Karpas-422 (cell line): ENCODE results near the gene IFT27. TPM values are rescaled to one million over a fixed set of nuclear protein-coding genes. Genes with fewer than 3 reads are reported as not detected.

Source experiments
- DNase-seq: peaks from one replicate; pipeline ENCODE4 v3.0.0-alpha.2; 2015
- H2AFZ ChIP-seq: fragments of 200-600 bp; sonication (generic); 2 replicates; pipeline ENCODE4 v1.6.1; 2014; ENCODE audit warnings: antibody characterized with exemption, low read length, mixed read lengths
- H3K27ac ChIP-seq: fragments of 200-600 bp; sonication (generic); 2 replicates; pipeline ENCODE4 v1.5.1; 2014; ENCODE audit warnings: mild to moderate bottlenecking, low read length, moderate library complexity
- H3K27me3 ChIP-seq: fragments of 200-600 bp; sonication (generic); 2 replicates; pipeline ENCODE4 v1.6.1; 2014; ENCODE audit warnings: low read length, mixed read lengths
- H3K36me3 ChIP-seq: fragments of 200-600 bp; sonication (generic); 2 replicates; pipeline ENCODE4 v1.6.1; 2014; ENCODE audit warnings: low read length, mixed read lengths; ENCODE audit not compliant: insufficient read depth
- H3K4me1 ChIP-seq: fragments of 200-600 bp; sonication (generic); 2 replicates; pipeline ENCODE4 v1.6.1; 2014; ENCODE audit warnings: mild to moderate bottlenecking, low read length, mixed read lengths
- H3K4me2 ChIP-seq: fragments of 200-600 bp; sonication (generic); 2 replicates; pipeline ENCODE4 v1.6.1; 2014; ENCODE audit warnings: low read length, low read depth, mild to moderate bottlenecking; ENCODE audit not compliant: poor library complexity, severe bottlenecking
- H3K4me3 ChIP-seq: fragments of 200-600 bp; sonication (generic); 2 replicates; pipeline ENCODE4 v1.5.1; 2014; ENCODE audit warnings: mild to moderate bottlenecking, antibody characterized with exemption, low read length, mixed read lengths
- H3K79me2 ChIP-seq: fragments of 200-600 bp; sonication (generic); 2 replicates; pipeline ENCODE4 v1.6.1; 2014; ENCODE audit warnings: mild to moderate bottlenecking, low read length, mixed read lengths
- H3K9ac ChIP-seq: fragments of 200-600 bp; sonication (generic); 2 replicates; pipeline ENCODE4 v1.6.0; 2014; ENCODE audit warnings: low read length
- H3K9me2 ChIP-seq: fragments of 200-600 bp; sonication (generic), shearing (Covaris generic); replicated peaks from 2 replicates; pipeline ENCODE4 v1.6.0; 2014; ENCODE audit warnings: mild to moderate bottlenecking, low read length, moderate library complexity; ENCODE audit not compliant: insufficient read depth
- H3K9me3 ChIP-seq: fragments of 300-700, 200-600 bp; sonication (generic); 2 replicates; pipeline ENCODE4 v1.6.1; 2014; ENCODE audit warnings: low read length, mixed read lengths
- H4K20me1 ChIP-seq: fragments of 200-600 bp; sonication (generic); 2 replicates; pipeline ENCODE4 v1.6.1; 2014; ENCODE audit warnings: mild to moderate bottlenecking, antibody characterized with exemption, low read length, low read depth; ENCODE audit not compliant: insufficient read depth
- total RNA-seq: library from RNA; depleted of rRNA; stranded (reverse); fragments of >200 nt; shearing (Covaris generic); gene quantifications from 2 replicates; pipeline ENCODE4 v1.2.3, GENCODE V29; 2014; ENCODE audit warnings: low replicate concordance

Gene IFT27
- total RNA-seq, 1 experiment from 2014 or later: 10.9 TPM

GRCh38 chr22:36816636-36817524 lies 41.0 kb upstream of the IFT27 start, which contains the start of gene PVALB:
Gene PVALB (minus strand): TSS chr22:36817035. CDS start chr22:36817005, 30 bp downstream.
- H3K27ac ChIP-seq: no peak within 1 kb of the TSS
- no peaks in the 10 kb centered on the region for H4K20me1 ChIP-seq
- H3K27me3 ChIP-seq: no peaks in the 10 kb centered on the region
- H3K4me2 ChIP-seq: no peak within 1 kb of the TSS
- H3K79me2 ChIP-seq: no peaks in the 10 kb centered on the region
- H2AFZ ChIP-seq: no peak within 1 kb of the TSS
- H3K36me3 ChIP-seq: no peaks in the 10 kb centered on the region
- no peaks in the 10 kb centered on the region for H3K9me3 ChIP-seq
- no peak within 1 kb of the TSS for H3K4me3 ChIP-seq
- no peak within 1 kb of the TSS for H3K9ac ChIP-seq
- DNase-seq: no peak
- no peaks in the 10 kb centered on the region for H3K4me1 ChIP-seq
- H3K9me2 ChIP-seq: no peaks in the 10 kb centered on the region

DNA sequence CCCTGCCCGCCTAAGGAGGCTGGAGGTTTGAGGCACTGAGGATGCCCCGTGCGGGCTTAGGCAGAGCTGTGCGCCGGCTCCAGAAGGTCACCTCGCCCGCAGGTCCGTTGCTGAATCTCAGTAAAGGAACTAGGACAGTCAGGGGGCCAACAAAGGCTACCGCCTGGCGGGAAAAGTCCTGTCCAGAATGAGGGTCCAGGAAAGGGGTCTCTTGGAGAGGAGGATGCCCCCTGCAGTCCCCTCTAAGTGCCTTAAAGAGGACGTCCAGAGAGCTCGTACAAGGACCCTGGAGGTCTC lies 40.4 kb upstream of the IFT27 start:
- Histone ChIP-seq H2AFZ (no peak overlapping the region), H3K4me1 (no peaks in the 10 kb centered on the region), H3K4me2 (no peak overlapping the region), H3K9ac (no peak overlapping the region), H4K20me1 (no peaks in the 10 kb centered on the region), H3K79me2 (no peaks in the 10 kb centered on the region), H3K36me3 (no peaks in the 10 kb centered on the region), H3K4me3 (no peak overlapping the region), H3K27me3 (no peaks in the 10 kb centered on the region), H3K9me2 (no peaks in the 10 kb centered on the region), H3K27ac (no peak overlapping the region), H3K9me3 (no peaks in the 10 kb centered on the region)
- DNase-seq: no peak

DNA sequence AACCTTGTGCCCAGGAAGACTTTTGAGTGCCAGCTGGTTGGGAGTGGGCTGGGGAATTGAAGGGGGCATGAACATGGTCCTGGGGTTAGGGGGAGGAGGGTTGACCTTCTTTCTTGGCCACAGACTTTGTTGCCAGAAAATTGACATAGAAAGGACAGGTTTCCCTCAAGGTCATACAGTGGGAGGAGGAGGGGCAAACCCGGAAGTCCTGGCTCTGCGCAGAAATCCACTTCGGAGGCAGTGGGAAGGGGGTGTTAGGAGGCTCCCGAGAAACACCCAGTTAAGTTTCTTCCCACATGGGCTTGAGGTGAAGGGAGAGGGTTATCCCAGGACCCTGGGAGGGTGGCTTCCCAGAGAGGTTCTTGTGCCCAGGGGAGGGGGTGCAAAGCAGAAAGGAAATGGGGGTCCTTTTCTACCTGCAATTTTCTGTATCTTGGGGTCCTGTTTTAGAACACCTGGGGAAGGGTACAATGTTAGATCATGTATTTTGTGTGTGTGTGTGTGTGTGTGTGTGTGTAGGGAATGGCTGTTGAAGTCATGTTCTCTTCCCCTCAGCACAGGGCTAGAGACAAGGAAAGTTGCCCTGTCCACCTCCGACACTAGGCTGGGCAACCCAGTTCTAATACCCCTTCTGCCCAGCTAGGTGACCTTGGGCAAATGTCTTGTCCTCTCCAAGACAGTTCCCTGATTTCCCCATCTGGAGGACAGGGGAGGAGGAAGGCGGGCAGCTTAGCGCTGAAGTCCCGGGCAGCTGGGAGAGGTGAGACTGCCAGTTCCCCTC lies 39.8 kb upstream of the IFT27 start:
- H3K9me2 ChIP-seq: no peaks in the 10 kb centered on the region
- H3K4me3 ChIP-seq: no peak overlapping the region

DNA sequence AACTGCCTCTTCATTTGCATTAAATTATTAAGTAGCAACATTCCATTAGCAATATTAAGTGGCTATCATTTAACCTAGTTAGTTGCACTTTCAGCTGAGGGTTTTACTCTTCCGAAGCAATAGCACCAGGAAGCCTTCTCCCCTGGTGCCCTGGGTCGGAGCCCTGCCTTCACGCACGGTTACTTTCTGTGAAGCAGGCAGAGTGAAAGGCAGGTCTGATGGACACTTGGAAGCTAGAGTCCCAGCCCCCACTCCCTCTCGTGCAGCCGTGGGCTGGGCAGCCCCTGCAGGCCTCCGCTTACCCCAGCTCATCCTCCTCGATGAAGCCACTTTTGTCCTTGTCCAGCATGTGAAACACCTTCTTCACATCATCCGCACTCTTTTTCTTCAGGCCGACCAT lies 38.9 kb upstream of the IFT27 start:
- Histone ChIP-seq H3K4me2 (no peak overlapping the region), H3K36me3 (no peaks in the 10 kb centered on the region), H3K9me3 (no peaks in the 10 kb centered on the region), H3K9ac (no peak overlapping the region), H3K4me3 (no peak overlapping the region), H3K9me2 (no peaks in the 10 kb centered on the region), H3K27me3 (no peaks in the 10 kb centered on the region), H2AFZ (no peak overlapping the region), H4K20me1 (no peaks in the 10 kb centered on the region), H3K79me2 (no peaks in the 10 kb centered on the region), H3K4me1 (no peaks in the 10 kb centered on the region), H3K27ac (no peak overlapping the region)
- no peak for DNase-seq

More for the DNA sequence above, 39.8 kb upstream of the IFT27 start:
- no peaks in the 10 kb centered on the region for H3K4me1 ChIP-seq
- H4K20me1 ChIP-seq: no peaks in the 10 kb centered on the region
- no peaks in the 10 kb centered on the region for H3K27me3 ChIP-seq
- DNase-seq: no peak
- no peak overlapping the region for H3K4me2 ChIP-seq
- no peak overlapping the region for H3K27ac ChIP-seq
- no peaks in the 10 kb centered on the region for H3K79me2 ChIP-seq
- H3K36me3 ChIP-seq: no peaks in the 10 kb centered on the region
- no peak overlapping the region for H2AFZ ChIP-seq
- no peak overlapping the region for H3K9ac ChIP-seq
- H3K9me3 ChIP-seq: no peaks in the 10 kb centered on the region

- H2AFZ ChIP-seq: no peak overlapping the region
- no peak overlapping the region for H3K4me3 ChIP-seq
- no peaks in the 10 kb centered on the region for H3K9me3 ChIP-seq
- H3K36me3 ChIP-seq: no peaks in the 10 kb centered on the region
- no peak for DNase-seq
- H3K79me2 ChIP-seq: no peaks in the 10 kb centered on the region
- H3K9ac ChIP-seq: no peak overlapping the region
- no peaks in the 10 kb centered on the region for H3K9me2 ChIP-seq
- H3K4me1 ChIP-seq: no peaks in the 10 kb centered on the region
- no peak overlapping the region for H3K27ac ChIP-seq
- no peaks in the 10 kb centered on the region for H4K20me1 ChIP-seq
- H3K27me3 ChIP-seq: no peaks in the 10 kb centered on the region
- H3K4me2 ChIP-seq: no peak overlapping the region
Observed at GRCh38 chr22:36811094-36811800, 35.3 kb upstream of the IFT27 start.

DNA sequence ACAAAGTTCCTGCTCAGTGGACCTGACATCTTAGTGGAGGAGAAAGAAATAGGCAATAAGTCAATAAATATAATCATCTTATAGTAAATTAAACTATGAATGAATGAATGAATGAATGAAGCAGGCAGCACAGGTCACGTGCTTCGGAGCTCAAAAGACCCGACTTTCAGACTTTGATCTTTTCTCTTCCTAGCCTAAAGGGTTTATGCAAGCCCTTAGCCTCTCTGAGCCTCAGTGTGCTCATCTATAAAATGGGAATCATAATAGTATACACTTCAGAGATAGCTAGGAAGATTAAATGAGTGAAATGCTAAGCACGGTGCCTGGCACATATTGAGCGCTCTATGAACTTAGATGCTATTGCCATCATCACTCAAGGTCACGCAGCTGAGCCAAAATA lies 33.4 kb upstream of the IFT27 start:
- Histone ChIP-seq H4K20me1 (no peaks in the 10 kb centered on the region), H3K4me1 (no peaks in the 10 kb centered on the region), H3K4me3 (no peak overlapping the region), H3K4me2 (no peak overlapping the region), H3K9me2 (no peaks in the 10 kb centered on the region), H3K79me2 (no peaks in the 10 kb centered on the region), H3K27me3 (no peaks in the 10 kb centered on the region), H3K36me3 (no peaks in the 10 kb centered on the region), H3K9ac (no peak overlapping the region), H3K9me3 (no peaks in the 10 kb centered on the region), H2AFZ (no peak overlapping the region), H3K27ac (no peak overlapping the region)
- DNase-seq: no peak

DNA sequence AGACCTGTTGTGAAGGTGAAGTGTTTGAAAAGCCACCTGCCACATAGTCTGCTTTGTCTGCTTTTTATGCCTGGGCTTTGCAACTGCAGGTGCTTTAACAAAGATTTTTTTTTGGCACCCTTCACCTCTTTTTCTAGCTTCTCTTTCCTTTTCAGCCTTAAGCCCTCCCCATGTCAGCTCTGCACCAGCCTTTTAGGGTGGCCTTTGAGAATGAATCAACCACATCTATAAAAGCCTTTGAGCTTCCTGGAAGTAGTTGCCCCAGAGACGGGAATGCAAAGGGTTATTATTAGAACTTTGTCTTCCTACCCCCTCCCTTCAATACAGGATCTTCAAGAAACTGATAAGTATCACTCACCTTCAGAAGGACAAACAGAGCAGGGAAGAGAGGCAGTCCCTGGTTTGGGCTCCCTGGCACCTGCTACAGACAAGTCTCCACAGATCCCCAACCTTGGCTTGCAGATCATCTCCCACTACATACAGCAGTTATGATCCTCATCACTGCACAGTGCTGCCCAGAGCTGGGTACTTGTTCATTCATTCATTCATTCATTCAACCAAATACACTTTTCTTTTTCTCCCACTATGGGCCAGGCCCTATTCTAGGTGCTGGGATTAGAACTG lies 32.9 kb upstream of the IFT27 start:
- no peak for DNase-seq

GRCh38 chr22:36807627-36808026 lies 31.7 kb upstream of the IFT27 start:
- Histone ChIP-seq H3K4me1 (no peaks in the 10 kb centered on the region), H3K9me2 (no peaks in the 10 kb centered on the region), H3K9me3 (no peaks in the 10 kb centered on the region), H3K36me3 (no peaks in the 10 kb centered on the region), H3K4me3 (no peak overlapping the region), H2AFZ (no peak overlapping the region), H3K79me2 (no peaks in the 10 kb centered on the region), H3K27ac (no peak overlapping the region), H3K27me3 (no peaks in the 10 kb centered on the region), H3K9ac (no peak overlapping the region), H4K20me1 (no peaks in the 10 kb centered on the region), H3K4me2 (no peak overlapping the region)
- DNase-seq: no peak

More for the DNA sequence above, 32.9 kb upstream of the IFT27 start:
- H2AFZ ChIP-seq: no peak overlapping the region
- no peak overlapping the region for H3K4me3 ChIP-seq
- H3K9ac ChIP-seq: no peak overlapping the region
- no peaks in the 10 kb centered on the region for H3K36me3 ChIP-seq
- no peaks in the 10 kb centered on the region for H3K4me1 ChIP-seq
- H3K9me3 ChIP-seq: no peaks in the 10 kb centered on the region
- H4K20me1 ChIP-seq: no peaks in the 10 kb centered on the region
- H3K9me2 ChIP-seq: no peaks in the 10 kb centered on the region
- H3K4me2 ChIP-seq: no peak overlapping the region
- no peak overlapping the region for H3K27ac ChIP-seq
- H3K27me3 ChIP-seq: no peaks in the 10 kb centered on the region
- no peaks in the 10 kb centered on the region for H3K79me2 ChIP-seq
